Uterus (tissue), 2 donors: ENCODE measurements around the gene KRT85.

Experiments
- POLR2A ChIP-seq, 2 donors: fragments of 450-650 bp; IDR thresholded peaks; one replicate each; pipeline ENCODE4 v1.6.1; 2016; ENCODE audit warnings: antibody characterized with exemption in 2 of 2, mild to moderate bottlenecking in 1 of 2, moderate library complexity in 1 of 2
- TF ChIP-seq, protein P1 (sequence below), 4 experiments: fragments of 200-600 bp in 2 of 4; fragments of 450-650 bp in 2 of 4; sonication (generic) in 2 of 4; IDR thresholded peaks; one replicate each; pipeline ENCODE4 v1.5.1; 2016 to 2019; ENCODE audit warnings: antibody characterized with exemption in 4 of 4, mild to moderate bottlenecking in 2 of 4, moderate library complexity in 1 of 4

DNA sequence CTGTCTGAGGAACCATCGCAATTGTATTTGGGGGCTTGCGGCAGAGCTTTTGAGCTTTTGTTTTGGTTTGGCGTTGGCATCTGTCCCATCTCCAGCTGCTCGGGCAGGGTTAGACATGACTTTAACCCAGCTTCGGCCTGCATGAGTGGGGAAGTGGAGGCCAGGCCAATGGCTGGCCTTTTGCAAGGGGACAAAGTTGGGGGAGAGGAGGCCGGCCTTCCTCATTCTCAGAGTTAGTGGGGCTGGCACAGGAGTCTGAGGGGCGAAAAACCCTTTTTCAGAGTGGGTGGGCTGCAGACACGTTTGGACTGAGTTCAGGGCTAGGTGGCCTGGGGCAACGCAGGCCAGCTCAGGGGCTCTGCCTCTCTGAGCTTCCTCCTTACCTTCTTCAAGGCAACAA lies 33.6 kb upstream of the KRT85 start:
- TF ChIP-seq POLR2A (IDR thresholded peaks at IDR 0.05) = no peak
- TF ChIP-seq, protein P1, sequence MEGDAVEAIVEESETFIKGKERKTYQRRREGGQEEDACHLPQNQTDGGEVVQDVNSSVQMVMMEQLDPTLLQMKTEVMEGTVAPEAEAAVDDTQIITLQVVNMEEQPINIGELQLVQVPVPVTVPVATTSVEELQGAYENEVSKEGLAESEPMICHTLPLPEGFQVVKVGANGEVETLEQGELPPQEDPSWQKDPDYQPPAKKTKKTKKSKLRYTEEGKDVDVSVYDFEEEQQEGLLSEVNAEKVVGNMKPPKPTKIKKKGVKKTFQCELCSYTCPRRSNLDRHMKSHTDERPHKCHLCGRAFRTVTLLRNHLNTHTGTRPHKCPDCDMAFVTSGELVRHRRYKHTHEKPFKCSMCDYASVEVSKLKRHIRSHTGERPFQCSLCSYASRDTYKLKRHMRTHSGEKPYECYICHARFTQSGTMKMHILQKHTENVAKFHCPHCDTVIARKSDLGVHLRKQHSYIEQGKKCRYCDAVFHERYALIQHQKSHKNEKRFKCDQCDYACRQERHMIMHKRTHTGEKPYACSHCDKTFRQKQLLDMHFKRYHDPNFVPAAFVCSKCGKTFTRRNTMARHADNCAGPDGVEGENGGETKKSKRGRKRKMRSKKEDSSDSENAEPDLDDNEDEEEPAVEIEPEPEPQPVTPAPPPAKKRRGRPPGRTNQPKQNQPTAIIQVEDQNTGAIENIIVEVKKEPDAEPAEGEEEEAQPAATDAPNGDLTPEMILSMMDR (IDR thresholded peaks at IDR 0.05) = no peak
